Mammary epithelial cell (primary cell): ENCODE data around the gene APBA2.

ENCODE experiments used
- EZH2 ChIP-seq: IDR thresholded peaks from 2 replicates; pipeline ENCODE4 v1.6.1; 2012; ENCODE audit warnings: low read length, inconsistent platforms, borderline replicate concordance
- TF ChIP-seq, protein P1 (sequence below), 2 donors: IDR thresholded peaks in 1 of 2; conservative IDR thresholded peaks in 1 of 2; 2 replicates each; pipeline ENCODE4 v1.5.1; 2011 to 2012; ENCODE audit warnings: inconsistent platforms in 2 of 2, low read length in 2 of 2, mild to moderate bottlenecking in 2 of 2, control low read depth in 1 of 2, low read depth in 1 of 2; ENCODE audit not compliant: insufficient read depth in 1 of 2; ENCODE audit errors: extremely low read depth in 1 of 2

DNA sequence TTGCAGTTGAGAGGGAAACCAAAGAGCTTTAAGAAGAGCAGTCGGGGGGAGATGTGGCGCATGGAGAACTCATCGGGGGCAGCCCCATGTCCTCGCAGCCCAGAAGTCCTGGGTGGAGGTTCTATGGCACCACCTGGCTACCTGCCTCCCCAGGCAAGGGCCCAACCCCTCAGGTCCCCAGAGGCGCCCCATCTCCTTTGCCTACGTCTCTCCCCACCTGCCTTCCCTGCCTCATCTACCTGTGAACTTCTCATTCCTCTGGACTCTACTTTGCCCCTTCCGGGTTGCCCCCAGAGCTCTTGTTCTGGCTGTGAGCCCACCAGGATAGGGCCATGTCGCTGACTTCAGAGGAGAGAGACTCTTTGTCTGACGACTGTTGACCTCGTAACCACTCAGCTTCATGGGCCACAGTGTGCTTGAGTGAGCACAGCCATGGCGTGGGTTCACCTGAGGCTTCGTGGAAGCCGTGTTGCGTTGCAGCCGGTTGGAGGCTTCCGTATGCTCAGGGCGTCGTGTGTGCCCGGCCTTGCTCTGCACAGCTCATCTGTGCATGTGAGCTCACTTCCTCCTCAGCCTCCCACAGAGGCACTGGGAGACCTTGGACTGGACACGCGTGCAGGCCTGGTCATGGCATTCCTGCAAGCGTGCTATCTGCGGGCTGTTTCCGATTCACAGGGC, 13.4 kb downstream of the APBA2 start:
- TF ChIP-seq, protein P1, sequence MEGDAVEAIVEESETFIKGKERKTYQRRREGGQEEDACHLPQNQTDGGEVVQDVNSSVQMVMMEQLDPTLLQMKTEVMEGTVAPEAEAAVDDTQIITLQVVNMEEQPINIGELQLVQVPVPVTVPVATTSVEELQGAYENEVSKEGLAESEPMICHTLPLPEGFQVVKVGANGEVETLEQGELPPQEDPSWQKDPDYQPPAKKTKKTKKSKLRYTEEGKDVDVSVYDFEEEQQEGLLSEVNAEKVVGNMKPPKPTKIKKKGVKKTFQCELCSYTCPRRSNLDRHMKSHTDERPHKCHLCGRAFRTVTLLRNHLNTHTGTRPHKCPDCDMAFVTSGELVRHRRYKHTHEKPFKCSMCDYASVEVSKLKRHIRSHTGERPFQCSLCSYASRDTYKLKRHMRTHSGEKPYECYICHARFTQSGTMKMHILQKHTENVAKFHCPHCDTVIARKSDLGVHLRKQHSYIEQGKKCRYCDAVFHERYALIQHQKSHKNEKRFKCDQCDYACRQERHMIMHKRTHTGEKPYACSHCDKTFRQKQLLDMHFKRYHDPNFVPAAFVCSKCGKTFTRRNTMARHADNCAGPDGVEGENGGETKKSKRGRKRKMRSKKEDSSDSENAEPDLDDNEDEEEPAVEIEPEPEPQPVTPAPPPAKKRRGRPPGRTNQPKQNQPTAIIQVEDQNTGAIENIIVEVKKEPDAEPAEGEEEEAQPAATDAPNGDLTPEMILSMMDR (conservative IDR thresholded peaks at IDR 0.05 in 1 of 2, IDR thresholded peaks at IDR 0.05 in 1 of 2; ENCODE audit: extremely low read depth in 1 of 2, insufficient read depth in 1 of 2, low read depth in 1 of 2, low read length in 2 of 2) = no peak
- no peak for TF ChIP-seq EZH2
